Common myeloid progenitor, CD34-positive (primary cell): ENCODE measurements around the gene ZFR2.
"Not testable (repeated sequence)": the region's sequence is repeated elsewhere in the genome, so short reads cannot be mapped to it uniquely, and the experiment has no call there.

Experiments
- CTCF ChIA-PET: fragments of 350-600 bp; sonication (Branson Sonifier 250); formaldehyde crosslinking; loops from one replicate; lab custom pipeline; 2021; ENCODE audit warnings: antibody characterized with exemption; lab: Charles Lee
- POLR2A ChIA-PET: fragments of 350-600 bp; sonication (Branson Sonifier 250); formaldehyde crosslinking; loops from one replicate; lab custom pipeline; 2021; ENCODE audit warnings: antibody characterized with exemption; lab: Charles Lee
- DNase-seq, 3 donors: peaks; one replicate each; pipeline versions ENCODE4 v3.0.0 to v3.0.0-alpha.2; 2013
- H3K27ac ChIP-seq, 2 experiments: 1 replicate in 1 of 2; 2 replicates in 1 of 2; pipeline ENCODE4 v1.7.0; 2013; ENCODE audit warnings: inconsistent platforms in 2 of 2, low read length in 2 of 2, mild to moderate bottlenecking in 2 of 2, low read depth in 1 of 2, moderate library complexity in 1 of 2; ENCODE audit not compliant: severe bottlenecking in 2 of 2, insufficient read depth in 1 of 2, poor library complexity in 1 of 2
- H3K27me3 ChIP-seq, 5 experiments: replicated peaks in 2 of 5; 1 replicate in 3 of 5; 2 replicates in 2 of 5; pipeline versions ENCODE4 v1.6.1 to v1.7.0; 2013; ENCODE audit warnings: low read length in 4 of 5, mild to moderate bottlenecking in 2 of 5, moderate library complexity in 2 of 5, inconsistent platforms in 1 of 5; ENCODE audit not compliant: insufficient read depth in 5 of 5, control insufficient read depth in 4 of 5
- H3K36me3 ChIP-seq, 4 experiments: 1 replicate in 2 of 4; 2 replicates in 2 of 4; pipeline versions ENCODE4 v1.6.1 to v1.7.0; 2013; ENCODE audit warnings: low read length in 3 of 4, control low read depth in 1 of 4, mild to moderate bottlenecking in 1 of 4; ENCODE audit not compliant: control insufficient read depth in 4 of 4, insufficient read depth in 4 of 4
- H3K4me1 ChIP-seq, 4 experiments: 1 replicate in 3 of 4; 2 replicates in 1 of 4; pipeline versions ENCODE4 v1.6.1 to v1.7.1; 2013; ENCODE audit warnings: low read length in 3 of 4, mild to moderate bottlenecking in 3 of 4, control low read depth in 1 of 4, inconsistent platforms in 1 of 4, moderate library complexity in 1 of 4; ENCODE audit not compliant: control insufficient read depth in 4 of 4, insufficient read depth in 4 of 4; ENCODE audit errors: control extremely low read depth in 1 of 4
- H3K4me3 ChIP-seq, 7 experiments: 1 replicate in 4 of 7; 2 replicates in 3 of 7; pipeline versions ENCODE4 v1.5.1 to v1.7.0; 2013; ENCODE audit warnings: mild to moderate bottlenecking in 7 of 7, low read length in 6 of 7, moderate library complexity in 6 of 7, inconsistent platforms in 2 of 7, low read depth in 2 of 7, control low read depth in 1 of 7; ENCODE audit not compliant: insufficient read depth in 4 of 7, control insufficient read depth in 1 of 7; ENCODE audit errors: extremely low read depth in 1 of 7
- H3K9me3 ChIP-seq, 5 experiments: 1 replicate in 4 of 5; 2 replicates in 1 of 5; pipeline versions ENCODE4 v1.6.1 to v1.7.1; 2013; ENCODE audit warnings: low read length in 4 of 5, mild to moderate bottlenecking in 2 of 5, inconsistent platforms in 1 of 5, low read depth in 1 of 5, moderate library complexity in 1 of 5; ENCODE audit not compliant: control insufficient read depth in 4 of 5, insufficient read depth in 2 of 5; ENCODE audit errors: control extremely low read depth in 1 of 5
- WGBS: methylation state at CpG from one replicate; pipeline ENCODE4 v1.1.5; 2013; ENCODE audit not compliant: insufficient coverage; 5-methylcytosine and 5-hydroxymethylcytosine counted together

The ZFR2 gene

GRCh38 chr19:3818918-3819317 is 49.9 kb downstream of the ZFR2 start:
- Histone ChIP-seq H3K9me3 (no peaks in the 10 kb centered on the region), H3K36me3 (no peaks in the 10 kb centered on the region), H3K27ac (no peak overlapping the region), H3K4me3 (peak overlapping the region in 1 of 7 experiments; percentile 39), H3K27me3 (no peaks in the 10 kb centered on the region), H3K4me1 (peaks cover 0 to 35% (median 11%) of the 10 kb centered on the region in 4 experiments)
- WGBS: 71% methylated on average over 24 of the region's 31 CpGs
- POLR2A ChIA-PET: interaction anchor here (0.7 kb wide), 1 partner anchor 1640 kb away, joined by 3 read pairs; no protein-coding TSS in a partner anchor
- CTCF ChIA-PET: interaction anchor here (0.6 to 2.5 kb wide), 13 partner anchors 10 to 157 kb away, joined by 3 to 11 read pairs (median 4); partner anchors contain the start of gene MRPL54
- DNase-seq: no peak

- WGBS: 11% methylated on average over 9 of the region's 11 CpGs
- CTCF ChIA-PET: interaction anchor here (0.6 to 2.5 kb wide), 14 partner anchors 9 to 157 kb away, joined by 3 to 11 read pairs (median 4); partner anchors contain the start of genes MATK and MRPL54
- POLR2A ChIA-PET: no interaction called here
Observed at GRCh38 chr19:3818466-3818865, 50.4 kb downstream of the ZFR2 start.

GRCh38 chr19:3817761-3818160 is 51.1 kb downstream of the ZFR2 start:
- DNase-seq: no peak
- Histone ChIP-seq H3K27ac (no peak overlapping the region), H3K27me3 (no peaks in the 10 kb centered on the region), H3K36me3 (no peaks in the 10 kb centered on the region), H3K4me3 (no peak overlapping the region), H3K9me3 (no peaks in the 10 kb centered on the region), H3K4me1 (peaks cover 0 to 46% (median 22%) of the 10 kb centered on the region in 4 experiments)
- POLR2A ChIA-PET: no interaction called here
- 98% methylated on average over 8 of the region's 8 CpGs for WGBS
- CTCF ChIA-PET: interaction anchor here (0.7 to 1.7 kb wide), 8 partner anchors 8 to 156 kb away, joined by 3 to 7 read pairs (median 4); partner anchors contain the start of gene MATK

More at GRCh38 chr19:3818466-3818865, 50.4 kb downstream of the ZFR2 start:
- no peaks in the 10 kb centered on the region for H3K27me3 ChIP-seq
- H3K27ac ChIP-seq: no peak overlapping the region
- H3K4me1 ChIP-seq: peaks cover 0 to 39% (median 15%) of the 10 kb centered on the region in 4 experiments
- H3K4me3 ChIP-seq: peak overlapping the region in 1 of 7 experiments; percentile 39
- H3K36me3 ChIP-seq: no peaks in the 10 kb centered on the region
- peak; percentile 23 to 68 (median 63) for DNase-seq
- no peaks in the 10 kb centered on the region for H3K9me3 ChIP-seq

DNA sequence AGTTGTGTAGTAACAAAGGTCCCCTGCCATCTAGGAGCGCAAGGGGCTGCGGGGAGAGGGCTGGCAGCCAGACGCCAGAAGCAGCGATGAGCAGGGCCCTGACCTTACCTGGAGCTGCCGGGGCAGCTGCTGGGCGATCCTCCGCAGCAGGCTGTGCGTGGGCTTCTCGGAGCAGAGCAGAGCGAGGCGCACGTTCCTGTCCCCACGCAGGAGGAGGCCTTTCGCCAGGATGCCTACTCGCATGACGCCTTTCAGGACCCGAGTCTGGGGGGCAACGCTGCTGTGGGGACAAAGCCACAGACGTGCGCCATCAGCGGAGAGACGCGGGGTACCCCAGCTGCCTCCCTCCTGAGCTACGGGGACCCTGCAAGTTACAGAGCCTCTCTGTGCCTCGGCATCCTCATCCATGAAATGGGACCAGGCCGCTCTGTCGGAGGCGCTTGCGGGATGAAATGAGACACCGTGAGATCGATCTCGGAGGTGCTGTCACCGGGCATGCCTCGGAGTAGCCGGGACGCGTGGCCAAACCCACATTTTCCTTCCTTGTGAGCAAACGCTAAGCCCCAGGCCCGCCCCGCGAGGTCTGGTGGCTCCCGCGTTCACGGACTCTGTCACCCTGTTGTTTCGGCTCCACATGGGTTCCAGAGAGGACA is 52.1 kb downstream of the ZFR2 start:
- H3K36me3 ChIP-seq: no peaks in the 10 kb centered on the region
- POLR2A ChIA-PET: no interaction called here
- no peaks in the 10 kb centered on the region for H3K9me3 ChIP-seq
- no peak for DNase-seq
- H3K4me3 ChIP-seq: no peak overlapping the region
- peaks cover 2 to 55% (median 27%) of the 10 kb centered on the region in 4 experiments for H3K4me1 ChIP-seq
- CTCF ChIA-PET: interaction anchor here (1.2 kb wide), 1 partner anchor 14 kb away, joined by 3 read pairs; no protein-coding TSS in a partner anchor
- no peaks in the 10 kb centered on the region for H3K27me3 ChIP-seq
- WGBS: 95% methylated on average over 43 of the region's 45 CpGs
- H3K27ac ChIP-seq: no peak overlapping the region

- not testable (repeated sequence) for DNase-seq
- peaks cover 2 to 56% (median 29%) of the 10 kb centered on the region in 4 experiments for H3K4me1 ChIP-seq
- whole genome bisulfite sequencing: 98% methylated on average over 8 of the region's 9 CpGs
Observed at GRCh38 chr19:3816148-3816547, 52.7 kb downstream of the ZFR2 start.

GRCh38 chr19:3814648-3815047 is 54.2 kb downstream of the ZFR2 start:
- Histone ChIP-seq H3K9me3 (no peaks in the 10 kb centered on the region), H3K27me3 (no peaks in the 10 kb centered on the region), H3K27ac (no peak overlapping the region), H3K4me3 (no peak overlapping the region), H3K36me3 (no peaks in the 10 kb centered on the region), H3K4me1 (peaks cover 2 to 60% (median 31%) of the 10 kb centered on the region in 4 experiments)
- CTCF ChIA-PET: no interaction called here
- DNase-seq: no peak
- 96% methylated on average over 4 of the region's 4 CpGs for WGBS
- POLR2A ChIA-PET: no interaction called here

More at GRCh38 chr19:3816148-3816547, 52.7 kb downstream of the ZFR2 start:
- POLR2A ChIA-PET: interaction anchor here (0.6 kb wide), 1 partner anchor 1697 kb away, joined by 3 read pairs; no protein-coding TSS in a partner anchor
- CTCF ChIA-PET: interaction anchor here (1.1 to 1.2 kb wide), 2 partner anchors 14 to 54 kb away, joined by 3 to 6 read pairs; partner anchors contain the start of gene MRPL54
- not testable (repeated sequence) for H3K27ac ChIP-seq, H3K4me3 ChIP-seq, H3K9me3 ChIP-seq, H3K36me3 ChIP-seq, H3K27me3 ChIP-seq
